K562 (cell line): ENCODE results near the gene HOXC5.

ENCODE experiments used
- CBX3 ChIP-seq, 2 experiments: IDR thresholded peaks; 1 replicate in 1 of 2; 2 replicates in 1 of 2; pipeline ENCODE4 v1.6.1; 2012; ENCODE audit warnings: inconsistent platforms in 2 of 2, low read length in 2 of 2, borderline replicate concordance in 1 of 2, control low read depth in 1 of 2
- EP300 ChIP-seq: IDR thresholded peaks from 2 replicates; pipeline ENCODE4 v1.6.1; 2012; ENCODE audit warnings: low read length, improper control_type of control experiment
- MCM3 ChIP-seq: fragments of 450-650 bp; IDR thresholded peaks from 2 replicates; pipeline ENCODE4 v1.6.1; 2016

DNA sequence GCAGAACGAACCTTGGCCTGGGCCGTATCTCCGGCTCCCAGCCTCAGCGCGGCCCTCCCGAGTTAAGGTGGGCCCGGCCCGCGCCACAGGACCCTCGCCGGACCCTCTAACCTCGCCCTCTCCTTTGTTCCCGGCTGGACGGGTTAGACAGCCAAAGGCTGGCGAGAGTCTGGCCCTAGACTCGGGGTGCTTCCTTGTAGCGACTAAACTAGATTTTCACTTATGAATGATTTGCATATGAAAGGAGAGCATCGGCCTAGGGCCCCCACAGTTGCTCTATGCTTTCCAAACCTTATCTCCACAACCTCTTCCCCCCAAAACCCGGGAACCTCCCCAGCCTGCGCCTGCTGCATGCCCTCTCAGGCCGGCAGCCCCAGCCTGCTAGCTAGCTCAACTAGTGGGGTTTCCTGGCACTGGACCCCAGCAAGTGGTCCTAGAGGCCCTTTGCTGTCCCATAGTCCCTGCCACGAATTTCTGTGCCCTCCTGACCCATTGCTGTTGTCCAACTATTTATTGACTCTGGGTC is 2.0 kb downstream of the HOXC5 start:
- TF ChIP-seq CBX3 (IDR thresholded peaks at IDR 0.05; ENCODE audit: borderline replicate concordance in 1 of 2, low read length in 2 of 2) = no peak
- no peak for TF ChIP-seq EP300
- no peak for TF ChIP-seq MCM3
